CD4-positive, alpha-beta T cell (primary cell): ENCODE data around the gene TM4SF1. TPM values are rescaled to one million over a fixed set of nuclear protein-coding genes. Genes with fewer than 3 reads are reported as not detected.

Experiments
- ATAC-seq: fragments of 200-7000 bp; cut with Tn5 transposase; one replicate; pipeline ENCODE4 v1.10.0; 2022; ENCODE audit warnings: mild to moderate bottlenecking; ENCODE audit not compliant: poor library complexity
- CTCF ChIA-PET: fragments of 350-600 bp; sonication (Branson Sonifier 250); formaldehyde crosslinking; loops from one replicate; lab custom pipeline; 2021; ENCODE audit warnings: antibody characterized with exemption, inconsistent platforms; lab: Charles Lee
- POLR2A ChIA-PET: fragments of 350-600 bp; sonication (Branson Sonifier 250); formaldehyde crosslinking; loops from one replicate; lab custom pipeline; 2021; ENCODE audit warnings: antibody characterized with exemption, inconsistent platforms; lab: Charles Lee
- DNase-seq, 14 experiments: peaks; one replicate each; pipeline ENCODE4 v3.0.0-alpha.2; 2013 to 2020; ENCODE audit warnings: mixed read lengths in 2 of 14
- H3K27ac ChIP-seq, 2 donors: one replicate each; pipeline versions ENCODE4 v1.5.1 to v1.7.0; 2013; ENCODE audit warnings: low read length in 2 of 2, low read depth in 1 of 2, mild to moderate bottlenecking in 1 of 2
- H3K27me3 ChIP-seq, 2 experiments: 1 replicate in 1 of 2; 2 replicates in 1 of 2; pipeline versions ENCODE4 v1.6.1 to v1.7.0; 2013; ENCODE audit warnings: low read length in 2 of 2, control low read depth in 1 of 2, mild to moderate bottlenecking in 1 of 2, moderate library complexity in 1 of 2; ENCODE audit not compliant: insufficient read depth in 2 of 2, control insufficient read depth in 1 of 2
- H3K36me3 ChIP-seq: one replicate; pipeline ENCODE4 v1.6.1; 2013; ENCODE audit warnings: low read length, control low read depth; ENCODE audit not compliant: insufficient read depth
- H3K4me1 ChIP-seq: one replicate; pipeline ENCODE4 v1.6.1; 2013; ENCODE audit warnings: low read length, control low read depth; ENCODE audit not compliant: insufficient read depth
- H3K4me3 ChIP-seq: one replicate; pipeline ENCODE4 v1.5.1; 2013; ENCODE audit warnings: mild to moderate bottlenecking, low read length, moderate library complexity
- H3K9me3 ChIP-seq, 2 experiments: 1 replicate in 1 of 2; 2 replicates in 1 of 2; pipeline versions ENCODE4 v1.6.1 to v1.7.0; 2013; ENCODE audit warnings: low read length in 2 of 2, mild to moderate bottlenecking in 2 of 2, control low read depth in 1 of 2, moderate library complexity in 1 of 2; ENCODE audit not compliant: control insufficient read depth in 1 of 2, insufficient read depth in 1 of 2
- H3K27ac Mint-ChIP-seq: one replicate; pipeline ENCODE4 v1.8.0; 2020; ENCODE audit warnings: mixed read lengths
- H3K27me3 Mint-ChIP-seq: one replicate; pipeline ENCODE4 v1.8.0; 2021; ENCODE audit warnings: mixed read lengths
- H3K36me3 Mint-ChIP-seq: one replicate; pipeline ENCODE4 v1.8.0; 2021; ENCODE audit warnings: low read depth, mixed read lengths
- H3K4me1 Mint-ChIP-seq: one replicate; pipeline ENCODE4 v1.8.0; 2021; ENCODE audit warnings: low read depth, mixed read lengths
- H3K4me3 Mint-ChIP-seq: one replicate; pipeline ENCODE4 v1.8.0; 2020; ENCODE audit warnings: mild to moderate bottlenecking, mixed read lengths
- H3K9me3 Mint-ChIP-seq: one replicate; pipeline ENCODE4 v1.8.0; 2020; ENCODE audit warnings: mixed read lengths
- intact Hi-C, 2 experiments: fragments of 100-400 bp; cut with DNase I in 1 of 2; cut with micrococcal nuclease in 1 of 2; formaldehyde crosslinking; loops; one replicate each; pipeline versions ENCODE4 v1.15.1 to v1.9.0; 2023 to 2025; cut with DNase I, micrococcal nuclease
- total RNA-seq, 174 experiments: library from RNA in 2 of 174; stranded (reverse) in 2 of 174; gene quantifications; one replicate each; pipeline ENCODE4 v1.2.3 and lab custom pipeline; 2021 to 2026
- TF ChIP-seq, protein P1 (sequence below): fragments of 200-600 bp; IDR thresholded peaks from one replicate; pipeline ENCODE4 v1.8.0; 2022; ENCODE audit warnings: antibody characterized with exemption, mild to moderate bottlenecking

The TM4SF1 gene
- total RNA-seq, 2 experiments from 2014 or later, result not detected

DNA sequence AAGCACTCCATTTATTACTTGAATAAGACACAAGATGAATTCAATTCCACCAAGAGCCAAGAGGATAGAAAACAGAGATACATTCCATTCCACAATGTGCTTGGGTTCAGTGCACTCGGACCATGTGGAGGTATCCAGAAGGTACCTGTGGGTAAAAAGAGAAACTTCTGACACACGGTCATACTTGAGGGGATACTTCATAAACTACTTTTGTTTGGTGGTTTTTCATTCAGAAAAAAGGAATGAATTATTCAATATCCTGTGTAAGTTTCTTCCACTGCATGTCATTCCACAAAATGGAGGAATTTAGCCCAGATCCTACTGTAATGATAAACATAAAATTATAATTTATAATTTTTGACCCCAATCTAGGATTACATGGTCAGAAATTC is 5.7 kb downstream of the TM4SF1 start:
- DNase-seq (no peak), ATAC-seq (no peak)
- H3K36me3 ChIP-seq, result no peaks in the 10 kb centered on the region
- H3K27ac ChIP-seq, result no peak overlapping the region
- no peaks in the 10 kb centered on the region for H3K4me1 Mint-ChIP-seq
- no peak overlapping the region for H3K4me3 ChIP-seq
- ChIA-PET CTCF (no interaction called here), POLR2A (no interaction called here)
- no peak overlapping the region for H3K27ac Mint-ChIP-seq
- TF ChIP-seq, protein P1, sequence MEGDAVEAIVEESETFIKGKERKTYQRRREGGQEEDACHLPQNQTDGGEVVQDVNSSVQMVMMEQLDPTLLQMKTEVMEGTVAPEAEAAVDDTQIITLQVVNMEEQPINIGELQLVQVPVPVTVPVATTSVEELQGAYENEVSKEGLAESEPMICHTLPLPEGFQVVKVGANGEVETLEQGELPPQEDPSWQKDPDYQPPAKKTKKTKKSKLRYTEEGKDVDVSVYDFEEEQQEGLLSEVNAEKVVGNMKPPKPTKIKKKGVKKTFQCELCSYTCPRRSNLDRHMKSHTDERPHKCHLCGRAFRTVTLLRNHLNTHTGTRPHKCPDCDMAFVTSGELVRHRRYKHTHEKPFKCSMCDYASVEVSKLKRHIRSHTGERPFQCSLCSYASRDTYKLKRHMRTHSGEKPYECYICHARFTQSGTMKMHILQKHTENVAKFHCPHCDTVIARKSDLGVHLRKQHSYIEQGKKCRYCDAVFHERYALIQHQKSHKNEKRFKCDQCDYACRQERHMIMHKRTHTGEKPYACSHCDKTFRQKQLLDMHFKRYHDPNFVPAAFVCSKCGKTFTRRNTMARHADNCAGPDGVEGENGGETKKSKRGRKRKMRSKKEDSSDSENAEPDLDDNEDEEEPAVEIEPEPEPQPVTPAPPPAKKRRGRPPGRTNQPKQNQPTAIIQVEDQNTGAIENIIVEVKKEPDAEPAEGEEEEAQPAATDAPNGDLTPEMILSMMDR, result no peak
- intact Hi-C loops, result no loop called here
- H3K4me3 Mint-ChIP-seq, result no peak overlapping the region
- H3K27me3 ChIP-seq, result no peaks in the 10 kb centered on the region
- no peaks in the 10 kb centered on the region for H3K9me3 Mint-ChIP-seq
- peaks cover 14% of the 10 kb centered on the region for H3K27me3 Mint-ChIP-seq
- H3K9me3 ChIP-seq, result no peaks in the 10 kb centered on the region
- no peaks in the 10 kb centered on the region for H3K4me1 ChIP-seq
- H3K36me3 Mint-ChIP-seq, result no peaks in the 10 kb centered on the region

DNA sequence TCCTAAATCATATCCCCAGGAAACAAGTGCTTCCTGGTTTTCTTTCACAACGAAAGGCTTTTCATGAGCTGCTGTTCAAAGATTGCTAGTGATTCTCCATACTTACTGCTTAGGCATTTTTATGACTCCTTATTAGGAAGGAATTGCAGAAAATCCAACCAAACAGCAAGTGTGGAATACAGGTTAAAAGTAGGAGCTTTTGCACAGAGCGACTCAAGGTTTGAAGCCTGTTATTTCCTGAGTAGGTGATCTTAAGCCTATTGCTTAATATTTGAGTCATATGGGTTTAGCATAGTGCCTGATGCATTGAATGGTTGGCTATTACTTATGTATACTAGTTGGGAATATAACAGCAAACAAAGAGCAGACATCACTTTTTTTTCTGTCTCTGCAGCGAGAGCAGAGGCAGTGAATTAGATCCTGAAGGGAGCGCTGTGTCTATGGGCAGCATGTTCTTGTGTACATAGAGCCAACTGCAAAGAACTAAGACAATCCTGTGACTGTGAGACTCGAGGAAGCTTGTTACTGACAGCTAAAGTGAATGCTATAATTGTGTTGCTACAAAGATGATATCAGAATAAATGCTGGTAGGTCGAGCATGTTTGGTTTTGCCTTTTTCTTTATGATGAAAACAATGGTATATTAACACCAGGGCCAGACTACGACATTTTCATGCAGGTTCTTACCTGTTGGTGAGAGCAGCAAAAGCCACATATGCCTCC is 6.3 kb downstream of the TM4SF1 start:
- ChIA-PET POLR2A (no interaction called here), CTCF (interaction anchor here (0.6 kb wide), 1 partner anchor 118 kb away, joined by 3 read pairs; no protein-coding TSS in a partner anchor)
- ATAC-seq, result no peak

DNA sequence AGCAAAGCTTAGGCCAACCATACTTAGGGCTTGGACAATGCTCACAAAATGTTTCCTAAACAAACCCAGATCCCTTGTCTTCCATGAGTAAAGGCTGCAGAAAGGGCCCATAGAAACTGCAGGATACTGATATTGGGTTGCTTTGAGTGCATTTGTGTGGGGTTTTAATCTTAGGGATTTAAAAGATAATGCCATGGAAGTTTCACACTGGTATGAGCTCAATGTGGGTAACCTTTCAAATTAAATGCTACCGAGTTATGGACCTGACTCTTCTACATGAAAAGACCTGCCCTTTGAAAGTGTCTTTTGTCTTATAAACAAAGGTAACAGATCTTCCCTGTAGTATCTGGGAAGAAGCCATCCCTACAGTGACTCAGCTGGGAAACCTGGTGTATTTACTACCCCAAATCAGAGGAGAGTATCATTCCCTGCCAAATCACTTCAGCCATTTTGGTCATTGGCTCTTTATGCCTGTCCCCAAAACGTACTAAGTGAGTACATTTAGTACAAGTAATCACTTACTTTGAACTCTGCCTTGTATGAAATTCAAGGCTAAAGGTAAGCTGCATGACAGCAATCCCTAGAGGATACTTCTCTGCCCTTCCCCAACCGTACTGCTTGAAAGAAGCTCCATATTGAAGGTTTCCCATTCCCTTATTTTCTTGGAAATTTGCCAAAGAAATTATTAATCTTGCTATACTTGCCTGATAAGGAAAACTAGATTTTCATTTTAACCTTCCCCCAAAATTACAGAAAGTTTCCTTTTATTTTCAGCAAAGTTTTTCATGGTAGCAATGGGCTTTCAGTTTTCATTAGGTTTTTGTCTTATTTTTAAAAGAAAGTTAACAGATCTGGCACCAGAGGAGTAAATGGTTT is 7.2 kb downstream of the TM4SF1 start:
- Histone ChIP-seq H3K27ac (no peak overlapping the region), H3K27me3 (no peaks in the 10 kb centered on the region), H3K4me1 (no peaks in the 10 kb centered on the region), H3K9me3 (no peaks in the 10 kb centered on the region), H3K36me3 (no peaks in the 10 kb centered on the region), H3K4me3 (no peak overlapping the region)
- ChIA-PET CTCF (interaction anchor here (0.6 kb wide), 1 partner anchor 117 kb away, joined by 3 read pairs; no protein-coding TSS in a partner anchor), POLR2A (no interaction called here)
- Mint-ChIP-seq H3K9me3 (no peaks in the 10 kb centered on the region), H3K36me3 (no peaks in the 10 kb centered on the region), H3K27me3 (peaks cover 14% of the 10 kb centered on the region), H3K4me1 (no peaks in the 10 kb centered on the region), H3K4me3 (no peak overlapping the region), H3K27ac (no peak overlapping the region)
- intact Hi-C loops, result no loop called here
- ATAC-seq (no peak), DNase-seq (no peak)
- TF ChIP-seq, protein P1, result no peak

More for the DNA sequence above, 6.3 kb downstream of the TM4SF1 start:
- Mint-ChIP-seq H3K36me3 (no peaks in the 10 kb centered on the region), H3K4me3 (no peak overlapping the region), H3K27ac (no peak overlapping the region), H3K9me3 (no peaks in the 10 kb centered on the region), H3K27me3 (peaks cover 14% of the 10 kb centered on the region), H3K4me1 (no peaks in the 10 kb centered on the region)
- no peak for DNase-seq
- H3K27me3 ChIP-seq, result no peaks in the 10 kb centered on the region
- H3K27ac ChIP-seq, result no peak overlapping the region
- no peaks in the 10 kb centered on the region for H3K9me3 ChIP-seq
- H3K4me3 ChIP-seq, result no peak overlapping the region
- no peaks in the 10 kb centered on the region for H3K36me3 ChIP-seq
- intact Hi-C loops, result no loop called here
- TF ChIP-seq, protein P1, result no peak
- no peaks in the 10 kb centered on the region for H3K4me1 ChIP-seq
